ENCODE measurements around the gene ADCY9. TPM values are rescaled to one million over a fixed set of nuclear protein-coding genes. Genes with fewer than 3 reads are reported as not detected.

ADCY9 gene
- total RNA-seq, 1 experiment from 2014 or later, result 11.5 TPM

DNA sequence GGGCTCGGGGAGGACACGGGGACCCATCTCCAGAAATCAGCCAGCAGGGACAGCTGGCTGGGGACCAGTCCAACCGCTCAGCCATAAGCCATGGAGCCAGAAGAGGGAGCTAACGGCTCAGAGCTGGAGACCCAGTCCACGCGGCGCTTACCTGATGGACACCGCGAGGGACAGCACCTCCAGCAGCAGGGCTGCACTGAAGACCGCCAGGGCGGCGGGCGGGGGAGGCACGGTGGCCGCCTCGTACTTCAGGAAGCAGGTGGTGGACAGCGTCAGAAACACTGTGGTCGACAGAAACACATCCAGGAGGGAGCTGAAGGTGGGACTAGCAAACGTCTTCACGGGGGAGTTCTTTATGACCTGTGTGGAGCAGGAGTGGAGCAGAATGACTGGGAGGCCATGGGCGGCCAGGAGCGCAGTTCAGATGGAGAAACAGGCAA is 133.1 kb downstream of the ADCY9 start:
- TF ChIP-seq KAT7 (CRISPR knock-in tag; IDR thresholded peaks at IDR 0.05; ENCODE audit: borderline replicate concordance) (no peak), ZNF263 (CRISPR knock-in tag; IDR thresholded peaks at IDR 0.05; ENCODE audit: low read depth) (no peak), ZNF121 (CRISPR knock-in tag; IDR thresholded peaks at IDR 0.05) (peak; percentile 39; the same call in 1 of the 2 replicates), SP1 (CRISPR knock-in tag; conservative IDR thresholded peaks at IDR 0.05) (0 out of 2 replicates have a peak, but pooled peaks have one; percentile 33), FOXK1 (CRISPR knock-in tag; IDR thresholded peaks at IDR 0.05) (no peak), EMX1 (CRISPR knock-in tag; IDR thresholded peaks at IDR 0.05) (no peak), RORB (CRISPR knock-in tag; IDR thresholded peaks at IDR 0.05) (no peak)
- TF ChIP-seq, protein P1, sequence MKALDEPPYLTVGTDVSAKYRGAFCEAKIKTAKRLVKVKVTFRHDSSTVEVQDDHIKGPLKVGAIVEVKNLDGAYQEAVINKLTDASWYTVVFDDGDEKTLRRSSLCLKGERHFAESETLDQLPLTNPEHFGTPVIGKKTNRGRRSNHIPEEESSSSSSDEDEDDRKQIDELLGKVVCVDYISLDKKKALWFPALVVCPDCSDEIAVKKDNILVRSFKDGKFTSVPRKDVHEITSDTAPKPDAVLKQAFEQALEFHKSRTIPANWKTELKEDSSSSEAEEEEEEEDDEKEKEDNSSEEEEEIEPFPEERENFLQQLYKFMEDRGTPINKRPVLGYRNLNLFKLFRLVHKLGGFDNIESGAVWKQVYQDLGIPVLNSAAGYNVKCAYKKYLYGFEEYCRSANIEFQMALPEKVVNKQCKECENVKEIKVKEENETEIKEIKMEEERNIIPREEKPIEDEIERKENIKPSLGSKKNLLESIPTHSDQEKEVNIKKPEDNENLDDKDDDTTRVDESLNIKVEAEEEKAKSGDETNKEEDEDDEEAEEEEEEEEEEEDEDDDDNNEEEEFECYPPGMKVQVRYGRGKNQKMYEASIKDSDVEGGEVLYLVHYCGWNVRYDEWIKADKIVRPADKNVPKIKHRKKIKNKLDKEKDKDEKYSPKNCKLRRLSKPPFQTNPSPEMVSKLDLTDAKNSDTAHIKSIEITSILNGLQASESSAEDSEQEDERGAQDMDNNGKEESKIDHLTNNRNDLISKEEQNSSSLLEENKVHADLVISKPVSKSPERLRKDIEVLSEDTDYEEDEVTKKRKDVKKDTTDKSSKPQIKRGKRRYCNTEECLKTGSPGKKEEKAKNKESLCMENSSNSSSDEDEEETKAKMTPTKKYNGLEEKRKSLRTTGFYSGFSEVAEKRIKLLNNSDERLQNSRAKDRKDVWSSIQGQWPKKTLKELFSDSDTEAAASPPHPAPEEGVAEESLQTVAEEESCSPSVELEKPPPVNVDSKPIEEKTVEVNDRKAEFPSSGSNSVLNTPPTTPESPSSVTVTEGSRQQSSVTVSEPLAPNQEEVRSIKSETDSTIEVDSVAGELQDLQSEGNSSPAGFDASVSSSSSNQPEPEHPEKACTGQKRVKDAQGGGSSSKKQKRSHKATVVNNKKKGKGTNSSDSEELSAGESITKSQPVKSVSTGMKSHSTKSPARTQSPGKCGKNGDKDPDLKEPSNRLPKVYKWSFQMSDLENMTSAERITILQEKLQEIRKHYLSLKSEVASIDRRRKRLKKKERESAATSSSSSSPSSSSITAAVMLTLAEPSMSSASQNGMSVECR (CRISPR knock-in tag; IDR thresholded peaks at IDR 0.05; ENCODE audit: borderline replicate concordance), result peak; percentile 54; the same call in 1 of the 2 replicates
- TF ChIP-seq, protein P2, sequence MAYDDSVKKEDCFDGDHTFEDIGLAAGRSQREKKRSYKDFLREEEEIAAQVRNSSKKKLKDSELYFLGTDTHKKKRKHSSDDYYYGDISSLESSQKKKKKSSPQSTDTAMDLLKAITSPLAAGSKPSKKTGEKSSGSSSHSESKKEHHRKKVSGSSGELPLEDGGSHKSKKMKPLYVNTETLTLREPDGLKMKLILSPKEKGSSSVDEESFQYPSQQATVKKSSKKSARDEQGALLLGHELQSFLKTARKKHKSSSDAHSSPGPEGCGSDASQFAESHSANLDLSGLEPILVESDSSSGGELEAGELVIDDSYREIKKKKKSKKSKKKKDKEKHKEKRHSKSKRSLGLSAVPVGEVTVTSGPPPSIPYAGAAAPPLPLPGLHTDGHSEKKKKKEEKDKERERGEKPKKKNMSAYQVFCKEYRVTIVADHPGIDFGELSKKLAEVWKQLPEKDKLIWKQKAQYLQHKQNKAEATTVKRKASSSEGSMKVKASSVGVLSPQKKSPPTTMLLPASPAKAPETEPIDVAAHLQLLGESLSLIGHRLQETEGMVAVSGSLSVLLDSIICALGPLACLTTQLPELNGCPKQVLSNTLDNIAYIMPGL (CRISPR knock-in tag; IDR thresholded peaks at IDR 0.05), result peak; percentile 44; the same call in 1 of the 2 replicates
- TF ChIP-seq, protein P3, sequence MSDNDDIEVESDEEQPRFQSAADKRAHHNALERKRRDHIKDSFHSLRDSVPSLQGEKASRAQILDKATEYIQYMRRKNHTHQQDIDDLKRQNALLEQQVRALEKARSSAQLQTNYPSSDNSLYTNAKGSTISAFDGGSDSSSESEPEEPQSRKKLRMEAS (CRISPR knock-in tag; IDR thresholded peaks at IDR 0.05), result peak; percentile 96
- TF ChIP-seq, protein P4, sequence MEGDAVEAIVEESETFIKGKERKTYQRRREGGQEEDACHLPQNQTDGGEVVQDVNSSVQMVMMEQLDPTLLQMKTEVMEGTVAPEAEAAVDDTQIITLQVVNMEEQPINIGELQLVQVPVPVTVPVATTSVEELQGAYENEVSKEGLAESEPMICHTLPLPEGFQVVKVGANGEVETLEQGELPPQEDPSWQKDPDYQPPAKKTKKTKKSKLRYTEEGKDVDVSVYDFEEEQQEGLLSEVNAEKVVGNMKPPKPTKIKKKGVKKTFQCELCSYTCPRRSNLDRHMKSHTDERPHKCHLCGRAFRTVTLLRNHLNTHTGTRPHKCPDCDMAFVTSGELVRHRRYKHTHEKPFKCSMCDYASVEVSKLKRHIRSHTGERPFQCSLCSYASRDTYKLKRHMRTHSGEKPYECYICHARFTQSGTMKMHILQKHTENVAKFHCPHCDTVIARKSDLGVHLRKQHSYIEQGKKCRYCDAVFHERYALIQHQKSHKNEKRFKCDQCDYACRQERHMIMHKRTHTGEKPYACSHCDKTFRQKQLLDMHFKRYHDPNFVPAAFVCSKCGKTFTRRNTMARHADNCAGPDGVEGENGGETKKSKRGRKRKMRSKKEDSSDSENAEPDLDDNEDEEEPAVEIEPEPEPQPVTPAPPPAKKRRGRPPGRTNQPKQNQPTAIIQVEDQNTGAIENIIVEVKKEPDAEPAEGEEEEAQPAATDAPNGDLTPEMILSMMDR (IDR thresholded peaks at IDR 0.05), result peak; percentile 38; the same call in 1 of the 2 replicates
- CTCF ChIA-PET, result interaction anchor here (0.5 to 4.0 kb wide), 46 partner anchors 8 to 420 kb away, joined by 3 to 56 read pairs (median 4); partner anchors contain the start of genes ADCY9 and SRL
- Mint-ChIP-seq H3K9me3 (no peaks in the 10 kb centered on the region), H3K4me1 (peaks cover 8% of the 10 kb centered on the region), H3K36me3 (no peaks in the 10 kb centered on the region), H3K27me3 (ENCODE audit: low read depth) (peaks cover 9% of the 10 kb centered on the region), H3K4me3 (no peak overlapping the region), H3K27ac (no peak overlapping the region)
- DNase-seq (ENCODE audit: low spot score) (peak; percentile 89), ATAC-seq (peak; percentile 97)
- POLR2A ChIA-PET, result no interaction called here

DNA sequence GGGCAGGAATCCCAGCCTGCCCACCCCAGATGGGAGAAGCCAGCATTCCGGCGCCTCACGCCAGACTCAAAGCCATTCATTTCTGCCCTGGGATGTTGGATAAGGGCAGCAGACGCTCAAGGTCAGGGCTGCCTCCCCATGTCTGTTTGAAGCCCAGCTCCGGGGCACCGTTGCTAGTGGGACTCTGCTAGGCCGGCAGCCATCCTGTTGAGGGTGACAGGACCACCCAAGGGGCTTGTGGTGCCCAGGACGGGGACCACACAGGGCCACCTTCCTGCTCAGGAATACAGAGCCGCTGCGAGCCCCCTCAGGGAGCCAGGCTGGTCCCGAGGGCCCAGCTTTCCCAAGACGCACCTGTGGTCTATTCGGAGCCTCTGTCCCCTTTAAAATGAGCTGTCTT is 134.0 kb downstream of the ADCY9 start:
- no peak for DNase-seq (ENCODE audit: low spot score)
- Mint-ChIP-seq H3K4me3 (no peak overlapping the region), H3K36me3 (peaks cover under 1% of the 10 kb centered on the region; the same call in 1 of the 2 replicates), H3K27ac (no peak overlapping the region), H3K4me1 (peaks cover 8% of the 10 kb centered on the region), H3K9me3 (no peaks in the 10 kb centered on the region), H3K27me3 (ENCODE audit: low read depth) (peaks cover 9% of the 10 kb centered on the region)
- CTCF ChIA-PET, result interaction anchor here (0.6 to 4.0 kb wide), 18 partner anchors 9 to 422 kb away, joined by 3 to 56 read pairs (median 6); partner anchors contain the start of gene ADCY9
- ATAC-seq, result no peak
- POLR2A ChIA-PET, result no interaction called here
- TF ChIP-seq, protein P5, sequence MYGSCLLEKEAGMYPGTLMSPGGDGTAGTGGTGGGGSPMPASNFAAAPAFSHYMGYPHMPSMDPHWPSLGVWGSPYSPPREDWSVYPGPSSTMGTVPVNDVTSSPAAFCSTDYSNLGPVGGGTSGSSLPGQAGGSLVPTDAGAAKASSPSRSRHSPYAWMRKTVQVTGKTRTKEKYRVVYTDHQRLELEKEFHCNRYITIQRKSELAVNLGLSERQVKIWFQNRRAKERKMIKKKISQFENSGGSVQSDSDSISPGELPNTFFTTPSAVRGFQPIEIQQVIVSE (CRISPR knock-in tag; IDR thresholded peaks at IDR 0.05; ENCODE audit: borderline replicate concordance), result no peak
- TF ChIP-seq ZNF416 (CRISPR knock-in tag; IDR thresholded peaks at IDR 0.05), result no peak
- no peak for TF ChIP-seq FOXJ3 (CRISPR knock-in tag; IDR thresholded peaks at IDR 0.05; ENCODE audit: borderline replicate concordance)
- no peak for TF ChIP-seq FOXK1 (CRISPR knock-in tag; IDR thresholded peaks at IDR 0.05)
- no peak for TF ChIP-seq ZNF263 (CRISPR knock-in tag; IDR thresholded peaks at IDR 0.05; ENCODE audit: low read depth)
- no peak for TF ChIP-seq ZNF396 (CRISPR knock-in tag; IDR thresholded peaks at IDR 0.05; ENCODE audit: borderline replicate concordance)
- no peak for TF ChIP-seq ZNF121 (CRISPR knock-in tag; IDR thresholded peaks at IDR 0.05)
- TF ChIP-seq MXD4 (CRISPR knock-in tag; IDR thresholded peaks at IDR 0.05; ENCODE audit: borderline replicate concordance), result no peak
- TF ChIP-seq, protein P6, sequence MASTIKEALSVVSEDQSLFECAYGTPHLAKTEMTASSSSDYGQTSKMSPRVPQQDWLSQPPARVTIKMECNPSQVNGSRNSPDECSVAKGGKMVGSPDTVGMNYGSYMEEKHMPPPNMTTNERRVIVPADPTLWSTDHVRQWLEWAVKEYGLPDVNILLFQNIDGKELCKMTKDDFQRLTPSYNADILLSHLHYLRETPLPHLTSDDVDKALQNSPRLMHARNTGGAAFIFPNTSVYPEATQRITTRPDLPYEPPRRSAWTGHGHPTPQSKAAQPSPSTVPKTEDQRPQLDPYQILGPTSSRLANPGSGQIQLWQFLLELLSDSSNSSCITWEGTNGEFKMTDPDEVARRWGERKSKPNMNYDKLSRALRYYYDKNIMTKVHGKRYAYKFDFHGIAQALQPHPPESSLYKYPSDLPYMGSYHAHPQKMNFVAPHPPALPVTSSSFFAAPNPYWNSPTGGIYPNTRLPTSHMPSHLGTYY (CRISPR knock-in tag; IDR thresholded peaks at IDR 0.05), result no peak
- TF ChIP-seq RELA (CRISPR knock-in tag; IDR thresholded peaks at IDR 0.05; ENCODE audit: borderline replicate concordance), result no peak
- no peak for TF ChIP-seq NFE2L1 (CRISPR knock-in tag; IDR thresholded peaks at IDR 0.05)
- no peak for TF ChIP-seq NR2C2 (CRISPR knock-in tag; IDR thresholded peaks at IDR 0.05)
- no peak for TF ChIP-seq ESRRA (CRISPR knock-in tag; IDR thresholded peaks at IDR 0.05; ENCODE audit: borderline replicate concordance)
- no peak for TF ChIP-seq ELF4 (CRISPR knock-in tag; IDR thresholded peaks at IDR 0.05; ENCODE audit: low read depth)
